Heart left ventricle (tissue), 16 donors: ENCODE measurements around the gene DAB1. TPM values are rescaled to one million over a fixed set of nuclear protein-coding genes. Genes with fewer than 3 reads are reported as not detected.

Experiments used
- ATAC-seq, 4 donors: fragments of 200-7000 bp; cut with Tn5 transposase; one replicate each; pipeline ENCODE4 v1.9.1; 2020 to 2022; ENCODE audit warnings: moderate library complexity in 4 of 4, mild to moderate bottlenecking in 3 of 4, moderate number of reproducible peaks in 1 of 4
- DNase-seq, 5 donors: peaks; one replicate each; pipeline ENCODE4 v3.0.0-alpha.2; 2020
- H3K27ac ChIP-seq, 12 donors: fragments of 200-600 bp; sonication (generic) in 4 of 12; one replicate each; pipeline versions ENCODE4 v1.5.0 to v1.8.0; 2016 to 2022; ENCODE audit warnings: mild to moderate bottlenecking in 2 of 12
- H3K27me3 ChIP-seq, 9 donors: fragments of 200-600 bp; sonication (generic) in 2 of 9; one replicate each; pipeline versions ENCODE4 v1.5.1 to v1.8.0; 2016 to 2022; ENCODE audit warnings: mild to moderate bottlenecking in 3 of 9
- H3K36me3 ChIP-seq, 9 donors: fragments of 200-600 bp; sonication (generic) in 2 of 9; one replicate each; pipeline versions ENCODE4 v1.5.0 to v1.8.0; 2018 to 2022; ENCODE audit warnings: mild to moderate bottlenecking in 2 of 9
- H3K4me1 ChIP-seq, 12 donors: fragments of 200-600 bp; sonication (generic) in 4 of 12; one replicate each; pipeline versions ENCODE4 v1.5.0 to v1.8.0; 2016 to 2022; ENCODE audit warnings: mild to moderate bottlenecking in 3 of 12
- H3K4me3 ChIP-seq, 12 donors: fragments of 200-600 bp; sonication (generic) in 4 of 12; one replicate each; pipeline versions ENCODE4 v1.5.0 to v1.8.0; 2017 to 2022; ENCODE audit warnings: mild to moderate bottlenecking in 9 of 12, moderate library complexity in 4 of 12
- H3K9me3 ChIP-seq, 12 donors: fragments of 200-600 bp; sonication (generic) in 4 of 12; one replicate each; pipeline versions ENCODE4 v1.5.0 to v1.8.0; 2016 to 2022; ENCODE audit warnings: mild to moderate bottlenecking in 1 of 12
- POLR2A ChIP-seq, 2 donors: fragments of 450-650 bp; IDR thresholded peaks; one replicate each; pipeline ENCODE4 v1.6.1; 2017; ENCODE audit warnings: antibody characterized with exemption in 2 of 2, mild to moderate bottlenecking in 2 of 2, moderate library complexity in 2 of 2
- WGBS, 4 donors: extraction: QIAGEN DNeasy Blood & Tissue Kit in 2 of 4; methylation state at CpG; one replicate each; pipeline versions ENCODE4 v1.1.5 to v1.1.7; 2013 to 2018; 5-methylcytosine and 5-hydroxymethylcytosine counted together
- intact Hi-C, 10 donors: fragments of 100-400 bp; cut with DNase I; formaldehyde crosslinking; loops; one replicate each; pipeline versions ENCODE4 v1.11.1 to v1.14.2; 2022
- polyA plus RNA-seq, 2 donors: library from polyadenylated mRNA; stranded (reverse); fragments of 200-250 nt; gene quantifications; one replicate each; pipeline ENCODE4 v1.2.3, GENCODE V29; 2013
- total RNA-seq, 9 donors: library from RNA; depleted of rRNA in 2 of 9; stranded (reverse); fragments of >200 nt in 2 of 9; fragmentation: NEBNext Ultra II Directional in 3 of 9; extraction: Animal tissue kit (Norgen Biotek cat#: 25700) in 3 of 9; gene quantifications; one replicate each; pipeline versions ENCODE4 v1.1.0 to v1.2.4, GENCODE V29; 2016 to 2023
- TF ChIP-seq, protein P1 (sequence below), 12 donors: fragments of 200-600 bp; sonication (generic) in 4 of 12; IDR thresholded peaks; one replicate each; pipeline versions ENCODE4 v1.5.0 to v1.8.0; 2018 to 2022; ENCODE audit warnings: antibody characterized with exemption in 12 of 12, mild to moderate bottlenecking in 5 of 12
- donor health status: ischemic (EF 13 %, LVEDD 7.1; RV severe dilation, severe dysfunction).
- donor health status: healthy with polysubstance abuse.
- donor health status: DM: no; HTN: yes; CAD: no.
- donor health status: DM: no; HTN: no; CAD: no.
- donor health status: ischemic (EF 25% LVEDD 6.9; RV normal size, moderate dysfunction).
- donor health status: ischemic (EF 25% LVEDD 5.7; RV mildly dilated, moderate dysfunction).
- donor health status: healthy.
- donor health status: DM: yes; HTN: yes; CAD: no.
- donor health status: ischemic (EF 35%, LVEDD 5.7; RV mildly dilated, moderate dysfunction).
- donor health status: nonischemic (EF 11% LVEDD 7.7; RV severe dilation, severe dysfunction).
- donor health status: DM: yes; HTN: yes; CAD: no.
- donor health status: PGD.
- donor health status: ischemic (EF 29% LVEDD 5.4; RV normal size, mild dysfunction).
- donor health status: nonischemic (EF 23%, LVEDD 6.1; RV moderate dilation, normal function).

DAB1 gene
- total and polyA plus RNA-seq, 11 donors = 0.26 to 28.8 (median 5.2) TPM

DNA sequence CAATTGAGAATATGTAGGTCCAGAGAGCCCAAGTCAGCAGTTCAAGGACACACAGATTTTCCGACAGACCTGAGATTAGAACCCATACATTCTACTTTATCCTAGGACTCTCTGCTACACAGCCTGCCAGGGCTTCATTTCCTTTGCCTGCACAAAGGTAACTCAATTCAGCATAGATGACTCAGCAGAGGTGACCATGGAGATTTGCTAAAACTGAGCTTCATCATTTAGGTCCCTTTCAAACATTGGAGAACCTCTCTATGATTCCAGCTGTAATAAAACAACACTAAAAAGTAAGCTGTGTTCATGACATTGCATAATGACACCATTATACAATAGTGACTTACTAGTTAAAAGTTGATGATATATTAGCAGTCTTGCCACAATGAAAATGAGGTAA lies 22.2 kb downstream of the DAB1 start:
- no peak for DNase-seq
- Histone ChIP-seq H3K27me3 (no peaks in the 10 kb centered on the region), H3K36me3 (no peaks in the 10 kb centered on the region), H3K9me3 (no peaks in the 10 kb centered on the region), H3K4me1 (no peaks in the 10 kb centered on the region), H3K27ac (no peak overlapping the region), H3K4me3 (no peak overlapping the region)
- no peak for ATAC-seq
- TF ChIP-seq, protein P1, sequence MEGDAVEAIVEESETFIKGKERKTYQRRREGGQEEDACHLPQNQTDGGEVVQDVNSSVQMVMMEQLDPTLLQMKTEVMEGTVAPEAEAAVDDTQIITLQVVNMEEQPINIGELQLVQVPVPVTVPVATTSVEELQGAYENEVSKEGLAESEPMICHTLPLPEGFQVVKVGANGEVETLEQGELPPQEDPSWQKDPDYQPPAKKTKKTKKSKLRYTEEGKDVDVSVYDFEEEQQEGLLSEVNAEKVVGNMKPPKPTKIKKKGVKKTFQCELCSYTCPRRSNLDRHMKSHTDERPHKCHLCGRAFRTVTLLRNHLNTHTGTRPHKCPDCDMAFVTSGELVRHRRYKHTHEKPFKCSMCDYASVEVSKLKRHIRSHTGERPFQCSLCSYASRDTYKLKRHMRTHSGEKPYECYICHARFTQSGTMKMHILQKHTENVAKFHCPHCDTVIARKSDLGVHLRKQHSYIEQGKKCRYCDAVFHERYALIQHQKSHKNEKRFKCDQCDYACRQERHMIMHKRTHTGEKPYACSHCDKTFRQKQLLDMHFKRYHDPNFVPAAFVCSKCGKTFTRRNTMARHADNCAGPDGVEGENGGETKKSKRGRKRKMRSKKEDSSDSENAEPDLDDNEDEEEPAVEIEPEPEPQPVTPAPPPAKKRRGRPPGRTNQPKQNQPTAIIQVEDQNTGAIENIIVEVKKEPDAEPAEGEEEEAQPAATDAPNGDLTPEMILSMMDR (IDR thresholded peaks at IDR 0.05) = no peak
- intact Hi-C loops = no loop called here
- 67 to 100% (median 95%) methylated on average over 1 of the region's 1 CpG for WGBS, 4 donors

DNA sequence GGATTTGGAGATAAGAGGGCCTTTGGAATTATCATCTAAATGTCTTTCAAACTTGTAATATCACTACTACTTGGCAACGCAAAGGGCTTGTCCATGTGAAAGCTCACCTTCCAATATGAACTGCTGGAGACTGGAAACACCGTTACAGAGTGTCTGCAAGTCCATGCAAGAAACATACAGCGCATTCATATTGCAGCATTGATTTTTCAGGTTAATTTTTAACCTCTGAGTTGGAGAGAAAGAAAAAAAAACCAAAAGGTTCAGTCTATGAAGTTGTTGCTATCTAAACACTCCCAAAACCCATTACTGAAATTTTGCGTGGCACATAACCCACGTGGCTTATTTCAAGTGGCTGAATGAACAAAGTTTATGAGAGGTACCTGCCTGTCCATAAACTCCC lies 23.8 kb downstream of the DAB1 start:
- no peak overlapping the region for H3K4me3 ChIP-seq
- H3K9me3 ChIP-seq = no peaks in the 10 kb centered on the region
- no peaks in the 10 kb centered on the region for H3K36me3 ChIP-seq
- no peak overlapping the region for H3K27ac ChIP-seq
- 90 to 94% (median 93%) methylated on average over 5 of the region's 5 CpGs for WGBS, 4 donors
- ATAC-seq (no peak), DNase-seq (no peak)
- H3K4me1 ChIP-seq = no peaks in the 10 kb centered on the region
- TF ChIP-seq POLR2A (IDR thresholded peaks at IDR 0.05) = no peak
- TF ChIP-seq, protein P1 (IDR thresholded peaks at IDR 0.05) = no peak
- no peaks in the 10 kb centered on the region for H3K27me3 ChIP-seq
- intact Hi-C loops = no loop called here

DNA sequence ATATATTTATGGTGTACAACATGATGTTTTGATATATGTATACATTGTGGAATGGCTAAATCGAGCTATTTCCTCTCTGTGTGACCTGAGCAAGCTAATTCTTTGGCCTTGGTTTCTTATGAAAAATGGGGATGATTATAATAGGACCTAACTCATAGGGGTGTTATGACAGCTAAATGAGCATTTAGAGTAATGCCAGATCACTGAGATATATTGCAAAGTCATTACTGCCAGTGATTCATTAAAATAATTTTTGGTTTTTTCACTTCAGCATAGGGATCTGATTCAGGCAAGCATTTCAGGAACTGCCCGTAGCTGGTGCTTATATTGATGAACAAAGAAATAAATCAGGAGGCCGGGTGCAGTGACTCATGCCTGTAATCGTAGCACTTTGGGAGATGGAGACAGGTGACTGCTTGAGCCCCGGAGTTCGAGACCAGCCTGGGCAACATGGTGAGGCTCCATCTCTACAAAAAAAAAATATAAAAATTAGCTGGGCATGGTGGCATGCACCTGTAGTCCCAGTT lies 30.7 kb downstream of the DAB1 start:
- no peak for TF ChIP-seq POLR2A (IDR thresholded peaks at IDR 0.05)
- TF ChIP-seq, protein P1 (IDR thresholded peaks at IDR 0.05) = no peak
- no peaks in the 10 kb centered on the region for H3K27me3 ChIP-seq
- H3K9me3 ChIP-seq = no peaks in the 10 kb centered on the region
- no peak for DNase-seq
- H3K36me3 ChIP-seq = no peaks in the 10 kb centered on the region
- ATAC-seq = no peak
- H3K4me3 ChIP-seq = no peak overlapping the region
- H3K4me1 ChIP-seq = no peaks in the 10 kb centered on the region
- 88 to 92% (median 89%) methylated on average over 6 of the region's 6 CpGs for WGBS, 4 donors
- no peak overlapping the region for H3K27ac ChIP-seq
- intact Hi-C loops = no loop called here

DNA sequence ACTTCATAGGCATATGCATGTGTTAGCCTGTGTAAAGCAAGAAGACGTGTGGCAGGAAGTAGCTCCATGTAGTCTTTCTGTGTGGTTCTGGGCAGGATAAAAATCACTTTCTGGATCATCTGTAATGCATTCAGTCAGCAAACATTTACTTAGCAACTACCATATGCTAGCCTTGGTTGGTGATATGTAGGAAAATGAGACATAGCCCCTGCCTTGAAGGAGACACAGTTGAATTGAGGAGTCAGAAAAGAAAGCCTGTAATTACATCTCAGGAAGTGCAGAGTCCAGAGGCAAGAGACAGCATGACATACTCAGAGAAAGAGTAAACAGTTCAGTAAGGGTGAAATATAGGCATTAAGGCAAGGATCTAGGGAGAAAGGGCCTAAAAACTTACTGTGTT lies 38.5 kb downstream of the DAB1 start:
- 46 to 64% (median 62%) methylated on average over 1 of the region's 1 CpG for WGBS, 4 donors

More for the DNA sequence above, 38.5 kb downstream of the DAB1 start:
- TF ChIP-seq POLR2A (IDR thresholded peaks at IDR 0.05) = no peak
- TF ChIP-seq, protein P1 (IDR thresholded peaks at IDR 0.05) = no peak
- no peak overlapping the region for H3K27ac ChIP-seq
- intact Hi-C loops = no loop called here
- H3K9me3 ChIP-seq = no peaks in the 10 kb centered on the region
- ATAC-seq (no peak), DNase-seq (no peak)
- no peak overlapping the region for H3K4me3 ChIP-seq
- H3K36me3 ChIP-seq = no peaks in the 10 kb centered on the region
- H3K27me3 ChIP-seq = no peaks in the 10 kb centered on the region
- H3K4me1 ChIP-seq = no peaks in the 10 kb centered on the region
